ENCODE data around the gene WDR7. TPM values are rescaled to one million over a fixed set of nuclear protein-coding genes. Genes with fewer than 3 reads are reported as not detected.
A peak's percentile ranks its signal among the peaks of the same experiment; 100 is the strongest.

WDR7 gene
- total RNA-seq, 2 experiments from 2014 or later: 16.0 to 19.0 TPM

- no peaks in the 10 kb centered on the region for H3K36me3 Mint-ChIP-seq (ENCODE audit: low read depth)
- intact Hi-C loops (cut with micrococcal nuclease): no loop called here
- peak overlapping the region; percentile 75 for H3K27ac Mint-ChIP-seq
- H3K4me3 Mint-ChIP-seq: peak overlapping the region; percentile 21
- DNase-seq: no peak
- H3K4me1 Mint-ChIP-seq (ENCODE audit: low read depth): peaks cover 36% of the 10 kb centered on the region
- CTCF ChIA-PET: no interaction called here
- peaks cover 1% of the 10 kb centered on the region for H3K9me3 Mint-ChIP-seq
- POLR2A ChIA-PET: no interaction called here
- TF ChIP-seq, protein P1, sequence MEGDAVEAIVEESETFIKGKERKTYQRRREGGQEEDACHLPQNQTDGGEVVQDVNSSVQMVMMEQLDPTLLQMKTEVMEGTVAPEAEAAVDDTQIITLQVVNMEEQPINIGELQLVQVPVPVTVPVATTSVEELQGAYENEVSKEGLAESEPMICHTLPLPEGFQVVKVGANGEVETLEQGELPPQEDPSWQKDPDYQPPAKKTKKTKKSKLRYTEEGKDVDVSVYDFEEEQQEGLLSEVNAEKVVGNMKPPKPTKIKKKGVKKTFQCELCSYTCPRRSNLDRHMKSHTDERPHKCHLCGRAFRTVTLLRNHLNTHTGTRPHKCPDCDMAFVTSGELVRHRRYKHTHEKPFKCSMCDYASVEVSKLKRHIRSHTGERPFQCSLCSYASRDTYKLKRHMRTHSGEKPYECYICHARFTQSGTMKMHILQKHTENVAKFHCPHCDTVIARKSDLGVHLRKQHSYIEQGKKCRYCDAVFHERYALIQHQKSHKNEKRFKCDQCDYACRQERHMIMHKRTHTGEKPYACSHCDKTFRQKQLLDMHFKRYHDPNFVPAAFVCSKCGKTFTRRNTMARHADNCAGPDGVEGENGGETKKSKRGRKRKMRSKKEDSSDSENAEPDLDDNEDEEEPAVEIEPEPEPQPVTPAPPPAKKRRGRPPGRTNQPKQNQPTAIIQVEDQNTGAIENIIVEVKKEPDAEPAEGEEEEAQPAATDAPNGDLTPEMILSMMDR (IDR thresholded peaks at IDR 0.05): no peak
- peaks cover 16% of the 10 kb centered on the region for H3K27me3 Mint-ChIP-seq
- peak; percentile 5 for ATAC-seq
Measured at GRCh38 chr18:57077005-57077765, 426.0 kb downstream of the WDR7 start.

- intact Hi-C loops (cut with micrococcal nuclease): no loop called here
- ATAC-seq: peak; percentile 90
- H3K9me3 Mint-ChIP-seq: peaks cover 8% of the 10 kb centered on the region
- POLR2A ChIA-PET: no interaction called here
- H3K4me1 Mint-ChIP-seq (ENCODE audit: low read depth): peaks cover 36% of the 10 kb centered on the region
- H3K4me3 Mint-ChIP-seq: peak overlapping the region; percentile 21
- CTCF ChIA-PET: no interaction called here
- no peaks in the 10 kb centered on the region for H3K36me3 Mint-ChIP-seq (ENCODE audit: low read depth)
- peak overlapping the region; percentile 75 for H3K27ac Mint-ChIP-seq
- peaks cover 15% of the 10 kb centered on the region for H3K27me3 Mint-ChIP-seq
- TF ChIP-seq, protein P1 (IDR thresholded peaks at IDR 0.05): peak; percentile 29
- DNase-seq: peak; percentile 90
Measured at GRCh38 chr18:57077786-57078552, 426.8 kb downstream of the WDR7 start.

GRCh38 chr18:57078614-57079013 lies 427.5 kb downstream of the WDR7 start:
- H3K36me3 Mint-ChIP-seq (ENCODE audit: low read depth): no peaks in the 10 kb centered on the region
- POLR2A ChIA-PET: no interaction called here
- H3K27ac Mint-ChIP-seq: no peak overlapping the region
- TF ChIP-seq, protein P1 (IDR thresholded peaks at IDR 0.05): no peak
- peaks cover 8% of the 10 kb centered on the region for H3K9me3 Mint-ChIP-seq
- peaks cover 35% of the 10 kb centered on the region for H3K4me1 Mint-ChIP-seq (ENCODE audit: low read depth)
- ATAC-seq: no peak
- peaks cover 16% of the 10 kb centered on the region for H3K27me3 Mint-ChIP-seq
- CTCF ChIA-PET: no interaction called here
- intact Hi-C loops (cut with micrococcal nuclease): no loop called here
- DNase-seq: no peak
- no peak overlapping the region for H3K4me3 Mint-ChIP-seq

DNA sequence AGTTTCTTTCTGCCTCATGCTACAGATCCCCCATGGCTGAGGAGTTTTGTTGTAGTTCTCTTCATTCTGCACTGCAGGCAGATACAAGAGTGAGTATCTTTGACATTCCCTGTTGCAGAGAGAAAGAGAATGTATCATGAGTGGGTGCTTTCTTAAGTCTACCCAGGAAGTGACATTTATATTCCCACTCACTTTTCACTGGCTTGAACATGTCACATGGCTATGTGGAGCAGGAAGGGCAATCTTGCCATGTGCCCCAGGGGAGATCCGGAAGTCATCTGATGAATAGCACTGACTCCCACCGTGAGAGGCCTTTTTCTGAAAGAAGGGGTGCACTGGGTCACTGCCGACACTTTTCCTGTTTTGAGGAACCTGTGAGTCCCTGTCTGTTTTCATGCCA lies 429.3 kb downstream of the WDR7 start:
- Mint-ChIP-seq H3K4me1 (ENCODE audit: low read depth) (peaks cover 50% of the 10 kb centered on the region), H3K27me3 (peaks cover 12% of the 10 kb centered on the region), H3K4me3 (no peak overlapping the region), H3K9me3 (peaks cover 8% of the 10 kb centered on the region), H3K36me3 (ENCODE audit: low read depth) (no peaks in the 10 kb centered on the region), H3K27ac (no peak overlapping the region)
- ChIA-PET POLR2A (no interaction called here), CTCF (no interaction called here)
- no peak for DNase-seq
- intact Hi-C loops (cut with micrococcal nuclease): no loop called here
- TF ChIP-seq, protein P1 (IDR thresholded peaks at IDR 0.05): no peak
- ATAC-seq: no peak

DNA sequence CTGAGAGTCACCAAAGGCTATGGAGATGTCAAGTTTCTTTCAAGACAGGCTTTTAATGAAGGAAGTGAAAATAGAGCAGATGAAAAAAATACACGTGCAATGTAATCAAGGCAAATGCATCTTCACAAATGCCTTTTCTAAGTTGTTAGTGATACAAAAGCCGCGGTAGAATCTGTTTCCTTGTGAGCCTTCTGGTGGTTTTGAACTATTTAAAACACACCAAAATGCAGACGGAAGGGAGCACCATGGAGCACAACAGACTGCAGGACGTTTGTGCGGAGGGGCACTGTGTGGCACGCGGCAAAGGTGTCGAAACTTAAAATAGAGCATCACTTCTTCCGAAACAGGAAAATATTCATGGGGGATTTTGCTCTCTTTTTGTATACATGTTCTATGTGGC lies 430.7 kb downstream of the WDR7 start:
- no peak overlapping the region for H3K4me3 Mint-ChIP-seq
- ATAC-seq (no peak), DNase-seq (no peak)
- H3K27me3 Mint-ChIP-seq: peaks cover 14% of the 10 kb centered on the region
- no peak overlapping the region for H3K27ac Mint-ChIP-seq
- ChIA-PET POLR2A (no interaction called here), CTCF (no interaction called here)
- peaks cover 47% of the 10 kb centered on the region for H3K4me1 Mint-ChIP-seq (ENCODE audit: low read depth)
- TF ChIP-seq, protein P1 (IDR thresholded peaks at IDR 0.05): no peak
- peaks cover 8% of the 10 kb centered on the region for H3K9me3 Mint-ChIP-seq
- no peaks in the 10 kb centered on the region for H3K36me3 Mint-ChIP-seq (ENCODE audit: low read depth)
- intact Hi-C loops (cut with micrococcal nuclease): no loop called here

Measured in activated CD8-positive, alpha-beta T cell treated with anti-CD3 and anti-CD28 coated beads for 36 hours (primary cell).